HEK293 (cell line): ENCODE data around the gene PPM1E.

ENCODE experiments used
- HOXC10 ChIP-seq: sonication (generic); formaldehyde crosslinking; IDR thresholded peaks from 2 replicates; pipeline ENCODE4 v1.8.1; 2023; ENCODE audit warnings: mild to moderate bottlenecking, missing genetic modification reagents
- IKZF3 ChIP-seq: fragments of 450-650 bp; IDR thresholded peaks from 2 replicates; pipeline ENCODE4 v1.5.0; 2018; ENCODE audit warnings: missing biosample characterization, mild to moderate bottlenecking, missing genetic modification characterization, moderate library complexity
- KLF7 ChIP-seq: fragments of 450-650 bp; formaldehyde crosslinking; IDR thresholded peaks from 2 replicates; pipeline ENCODE4 v1.5.1; 2016; ENCODE audit warnings: missing biosample characterization, missing genetic modification characterization, borderline replicate concordance
- OSR2 ChIP-seq: fragments of 450-650 bp; formaldehyde crosslinking; IDR thresholded peaks from 2 replicates; pipeline ENCODE4 v1.5.1; 2016; ENCODE audit warnings: missing biosample characterization, missing genetic modification characterization
- PBX3 ChIP-seq: sonication (generic); formaldehyde crosslinking; IDR thresholded peaks from 2 replicates; pipeline ENCODE4 v1.8.1; 2022; ENCODE audit warnings: mild to moderate bottlenecking, moderate library complexity, missing genetic modification reagents
- PRDM4 ChIP-seq: fragments of 450-650 bp; formaldehyde crosslinking; IDR thresholded peaks from 2 replicates; pipeline ENCODE4 v1.5.1; 2017; ENCODE audit warnings: missing biosample characterization, missing genetic modification characterization
- TCF7L2 ChIP-seq: IDR thresholded peaks from 2 replicates; pipeline ENCODE4 v1.6.1; 2011; ENCODE audit warnings: low read depth, mild to moderate bottlenecking, inconsistent platforms, low read length, moderate library complexity, borderline replicate concordance
- YY1 ChIP-seq: fragments of 450-650 bp; formaldehyde crosslinking; IDR thresholded peaks from 2 replicates; pipeline ENCODE4 v1.5.1; 2018; ENCODE audit warnings: missing biosample characterization, missing genetic modification characterization
- ZBTB48 ChIP-seq: fragments of 450-650 bp; formaldehyde crosslinking; IDR thresholded peaks from 2 replicates; pipeline ENCODE4 v1.5.1; 2016; ENCODE audit warnings: missing biosample characterization, missing genetic modification characterization
- ZBTB6 ChIP-seq: fragments of 450-650 bp; formaldehyde crosslinking; IDR thresholded peaks from 2 replicates; pipeline ENCODE4 v1.5.1; 2017; ENCODE audit warnings: missing biosample characterization, missing genetic modification characterization
- ZBTB8A ChIP-seq: fragments of 450-650 bp; formaldehyde crosslinking; IDR thresholded peaks from 2 replicates; pipeline ENCODE4 v1.5.1; 2016; ENCODE audit warnings: missing biosample characterization, missing genetic modification characterization
- ZFHX2 ChIP-seq: fragments of 450-650 bp; formaldehyde crosslinking; conservative IDR thresholded peaks from 2 replicates; pipeline ENCODE4 v1.5.1; 2016; ENCODE audit warnings: missing biosample characterization, missing genetic modification characterization
- ZNF132 ChIP-seq: fragments of 450-650 bp; formaldehyde crosslinking; IDR thresholded peaks from 2 replicates; pipeline ENCODE4 v1.5.1; 2017; ENCODE audit warnings: missing biosample characterization, missing genetic modification characterization, borderline replicate concordance
- ZNF138 ChIP-seq: fragments of 450-650 bp; formaldehyde crosslinking; IDR thresholded peaks from 2 replicates; pipeline ENCODE4 v1.5.1; 2016; ENCODE audit warnings: missing biosample characterization, missing genetic modification characterization, borderline replicate concordance
- ZNF146 ChIP-seq: fragments of 450-650 bp; formaldehyde crosslinking; IDR thresholded peaks from 2 replicates; pipeline ENCODE4 v1.5.1; 2016; ENCODE audit warnings: missing biosample characterization, missing genetic modification characterization
- ZNF280C ChIP-seq: fragments of 450-650 bp; formaldehyde crosslinking; IDR thresholded peaks from 2 replicates; pipeline ENCODE4 v1.5.1; 2016; ENCODE audit warnings: missing biosample characterization, missing genetic modification characterization
- ZNF449 ChIP-seq: fragments of 450-650 bp; formaldehyde crosslinking; IDR thresholded peaks from 2 replicates; pipeline ENCODE4 v1.5.1; 2017; ENCODE audit warnings: missing biosample characterization, mild to moderate bottlenecking, missing genetic modification characterization, moderate library complexity
- ZNF48 ChIP-seq: fragments of 450-650 bp; formaldehyde crosslinking; IDR thresholded peaks from 2 replicates; pipeline ENCODE4 v1.5.1; 2016; ENCODE audit warnings: missing biosample characterization, missing genetic modification characterization
- ZNF518A ChIP-seq: fragments of 450-650 bp; formaldehyde crosslinking; conservative IDR thresholded peaks from 2 replicates; pipeline ENCODE4 v1.5.1; 2016; ENCODE audit warnings: low read depth, missing biosample characterization, missing genetic modification characterization
- ZNF544 ChIP-seq: fragments of 450-650 bp; formaldehyde crosslinking; IDR thresholded peaks from 2 replicates; pipeline ENCODE4 v1.5.0; 2017; ENCODE audit warnings: missing biosample characterization, missing genetic modification characterization
- ZNF621 ChIP-seq: fragments of 450-650 bp; formaldehyde crosslinking; IDR thresholded peaks from 2 replicates; pipeline ENCODE4 v1.5.1; 2017; ENCODE audit warnings: missing biosample characterization, missing genetic modification characterization
- ZNF626 ChIP-seq: fragments of 450-650 bp; sonication (Bioruptor Pico); formaldehyde crosslinking; IDR thresholded peaks from 2 replicates; pipeline ENCODE4 v1.5.1; 2018; ENCODE audit warnings: missing biosample characterization, missing genetic modification characterization, inconsistent platforms
- ZNF658 ChIP-seq: fragments of 450-650 bp; formaldehyde crosslinking; IDR thresholded peaks from 2 replicates; pipeline ENCODE4; 2016; ENCODE audit warnings: missing biosample characterization, missing genetic modification characterization
- ZNF768 ChIP-seq: fragments of 450-650 bp; formaldehyde crosslinking; IDR thresholded peaks from 2 replicates; pipeline ENCODE4 v1.5.1; 2018; ENCODE audit warnings: missing biosample characterization, mild to moderate bottlenecking, missing genetic modification characterization
- ZNF792 ChIP-seq: fragments of 450-650 bp; formaldehyde crosslinking; IDR thresholded peaks from 2 replicates; pipeline ENCODE4 v1.5.1; 2016; ENCODE audit warnings: missing biosample characterization, missing genetic modification characterization
- ZNF843 ChIP-seq: fragments of 450-650 bp; formaldehyde crosslinking; IDR thresholded peaks from 2 replicates; pipeline ENCODE4 v1.5.1; 2016; ENCODE audit warnings: missing biosample characterization, missing genetic modification characterization

PPM1E gene

GRCh38 chr17:58822148-58823050 is 66.7 kb downstream of the PPM1E start (continued):
- no peak for TF ChIP-seq ZBTB6 (tag by site-specific recombination)
- TF ChIP-seq ZNF518A (tag by site-specific recombination): peak; percentile 98
- no peak for TF ChIP-seq ZNF626 (tag by site-specific recombination)
- peak; percentile 31; the same call in 1 of the 2 replicates for TF ChIP-seq ZNF146 (tag by site-specific recombination)
- TF ChIP-seq PRDM4: peak; percentile 24; the same call in 1 of the 2 replicates
- TF ChIP-seq ZNF138 (tag by site-specific recombination): peak; percentile 91
- peak; percentile 61; the same call in 1 of the 2 replicates for TF ChIP-seq KLF7 (tag by site-specific recombination)
- TF ChIP-seq ZNF621 (tag by site-specific recombination): no peak
- TF ChIP-seq OSR2 (tag by site-specific recombination): 0 out of 2 replicates have a peak, but pooled peaks have one; percentile 11
- no peak for TF ChIP-seq ZNF544
- TF ChIP-seq ZNF843 (tag by site-specific recombination): no peak
- no peak for TF ChIP-seq ZBTB48 (tag by site-specific recombination)
- TF ChIP-seq ZFHX2 (tag by site-specific recombination): no peak
- TF ChIP-seq ZNF768 (tag by site-specific recombination): no peak
- TF ChIP-seq ZNF280C (tag by site-specific recombination): no peak
- TF ChIP-seq ZNF48: no peak
- peak; percentile 90 for TF ChIP-seq ZBTB8A
- TF ChIP-seq ZNF449: no peak
- no peak for TF ChIP-seq IKZF3 (tag by site-specific recombination)
- no peak for TF ChIP-seq ZNF658 (tag by site-specific recombination)
- no peak for TF ChIP-seq TCF7L2
- TF ChIP-seq YY1 (tag by site-specific recombination): no peak
- no peak for TF ChIP-seq ZNF132 (tag by site-specific recombination)
- no peak for TF ChIP-seq ZNF792 (tag by site-specific recombination)
- TF ChIP-seq HOXC10 (CRISPR knock-in tag): no peak
- TF ChIP-seq PBX3: no peak
